Stimulated activated CD8-positive, alpha-beta memory T cell treated with anti-CD3 and anti-CD28 coated beads, Interleukin-15, amount 100 ng/mL, for 24 hours (primary cell): ENCODE data around the gene ADAMTS9.

ENCODE experiments used
- DNase-seq: peaks from one replicate; pipeline ENCODE4 v3.0.0-alpha.2; 2020; ENCODE audit warnings: low read depth

Gene ADAMTS9

DNA sequence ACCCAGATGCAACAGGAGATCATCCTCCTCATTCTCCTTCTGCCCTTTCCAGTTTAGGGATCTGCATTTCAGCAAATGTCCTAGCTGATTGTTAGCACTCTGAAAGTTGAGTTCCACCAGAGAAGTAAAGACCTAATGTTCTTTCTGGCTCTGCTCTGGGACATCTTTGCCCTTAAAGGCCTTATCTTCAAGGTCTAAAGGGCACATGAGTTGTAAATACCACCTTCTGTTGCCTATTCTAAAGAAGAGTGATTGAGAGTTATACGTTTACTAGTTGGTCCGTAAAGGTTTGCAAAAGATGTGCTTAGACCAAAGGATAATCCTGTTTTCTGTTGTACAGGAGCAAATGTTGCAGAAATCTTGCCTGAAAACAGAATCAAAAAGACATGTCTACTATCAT is 151.6 kb downstream of the ADAMTS9 start:
- no peak for DNase-seq

DNA sequence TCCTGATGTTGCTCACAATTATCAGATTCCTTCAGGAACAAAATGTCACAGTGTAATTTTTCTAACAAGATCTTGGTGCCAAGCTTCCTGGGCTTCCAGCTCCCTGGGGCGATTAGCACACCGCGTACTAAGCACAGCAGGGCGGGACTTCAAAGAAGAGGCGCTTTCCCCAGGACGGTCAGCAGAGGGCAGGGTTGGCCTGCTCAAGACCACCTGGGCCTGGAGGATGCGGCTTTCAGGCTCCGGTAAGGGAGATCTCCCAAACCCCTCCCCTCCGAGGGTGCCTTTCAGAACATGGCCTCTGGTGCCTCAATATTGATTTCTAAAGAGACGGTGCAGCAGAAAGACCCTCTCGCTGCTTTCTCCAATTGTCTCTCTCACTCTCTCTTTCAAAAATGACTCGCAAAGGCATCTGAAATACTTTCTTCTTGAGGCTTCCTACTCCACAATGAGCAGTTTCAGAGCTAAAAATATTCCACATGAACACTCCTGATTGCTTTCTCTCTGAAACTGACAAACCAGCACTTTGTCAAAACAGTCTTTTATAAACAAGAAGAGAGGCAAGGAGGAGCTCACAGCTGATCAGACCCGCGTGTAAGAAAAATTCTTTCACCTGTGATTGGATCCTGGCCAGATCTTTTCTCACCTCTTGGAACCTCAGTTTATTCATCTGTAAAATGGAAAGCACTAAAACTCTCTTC is 154.0 kb downstream of the ADAMTS9 start:
- no peak for DNase-seq

DNA sequence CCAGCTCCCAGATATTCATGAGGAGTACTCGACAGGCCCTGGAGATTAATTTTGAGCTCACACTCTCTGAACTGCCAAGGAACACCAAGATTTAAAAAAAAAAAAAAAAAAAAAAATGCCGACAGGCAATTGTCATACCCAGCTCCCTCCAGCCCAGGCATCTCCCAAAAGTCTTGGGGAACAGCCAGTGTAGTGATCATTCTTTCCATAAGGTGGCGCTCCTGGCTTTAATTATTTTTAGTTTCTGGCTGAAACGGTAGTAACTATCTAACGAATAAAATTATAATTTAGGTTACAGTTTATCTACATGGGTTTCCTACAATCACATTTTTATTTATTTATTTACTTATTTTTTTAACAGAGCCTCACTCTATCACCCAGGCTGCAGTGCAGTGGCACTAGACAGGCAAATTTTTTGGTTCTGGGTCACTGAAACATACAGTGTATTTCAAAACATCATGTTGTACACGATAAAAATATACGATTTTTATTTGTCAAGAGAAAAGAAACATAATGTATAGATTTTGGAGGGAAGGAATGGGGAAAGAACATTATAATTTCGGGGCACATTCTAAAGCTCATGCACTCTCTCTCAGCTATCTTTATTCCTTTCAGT is 157.3 kb downstream of the ADAMTS9 start:
- no peak for DNase-seq

DNA sequence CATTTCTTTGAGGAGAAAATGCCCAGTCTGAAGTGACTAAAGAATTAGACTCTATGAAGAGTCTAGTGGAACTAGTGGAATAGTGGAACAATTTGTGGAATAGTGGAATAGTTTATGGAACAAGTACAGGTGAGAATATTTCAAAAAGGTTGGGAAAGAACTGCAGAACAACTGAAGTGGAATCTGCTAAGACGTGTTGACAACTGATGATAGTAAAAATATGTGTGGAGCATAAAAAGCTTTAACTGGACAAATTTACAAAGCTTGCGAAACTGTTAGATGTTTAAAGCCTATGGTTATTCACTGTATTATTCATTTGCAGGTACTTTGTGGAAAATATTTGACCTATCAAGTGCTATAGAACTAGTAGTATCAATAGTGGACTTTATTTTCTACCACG is 164.5 kb downstream of the ADAMTS9 start:
- DNase-seq = no peak

DNA sequence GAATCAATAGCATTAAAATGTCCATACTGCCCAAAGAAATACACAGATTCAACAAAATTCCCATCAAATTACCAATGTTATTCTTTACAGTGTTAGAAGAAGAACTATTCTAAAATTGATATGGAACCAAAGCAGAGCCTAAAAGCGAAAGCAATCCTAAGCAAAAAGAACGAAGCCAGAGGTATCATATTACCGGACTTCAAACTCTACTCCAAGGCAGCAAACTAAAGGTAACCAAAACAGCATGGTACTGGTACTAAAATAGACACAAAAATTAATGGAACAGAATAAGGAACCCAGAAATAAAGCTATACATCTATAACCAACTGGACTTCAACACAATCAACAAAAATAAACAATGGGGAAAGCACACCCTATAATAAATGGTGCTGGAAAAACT is 167.5 kb downstream of the ADAMTS9 start:
- no peak for DNase-seq

DNA sequence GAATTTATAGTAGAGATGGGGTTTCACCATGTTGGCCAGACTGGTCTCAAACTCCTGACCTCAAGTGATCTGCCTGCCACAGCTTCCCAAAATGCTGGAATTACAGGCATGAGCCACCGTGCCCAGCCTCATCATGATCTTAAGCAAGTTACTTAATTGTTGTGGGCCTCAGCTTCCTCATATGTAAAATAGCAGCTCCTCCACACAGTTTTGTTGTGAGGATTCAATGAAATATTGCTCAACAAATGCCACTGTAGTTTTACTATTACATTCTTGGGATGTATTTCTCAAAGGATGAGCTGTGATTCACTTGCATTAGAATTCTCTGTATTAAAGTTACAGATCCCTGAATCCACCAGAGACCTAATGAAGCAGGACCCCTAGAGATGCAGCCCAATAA is 168.8 kb downstream of the ADAMTS9 start:
- no peak for DNase-seq

DNA sequence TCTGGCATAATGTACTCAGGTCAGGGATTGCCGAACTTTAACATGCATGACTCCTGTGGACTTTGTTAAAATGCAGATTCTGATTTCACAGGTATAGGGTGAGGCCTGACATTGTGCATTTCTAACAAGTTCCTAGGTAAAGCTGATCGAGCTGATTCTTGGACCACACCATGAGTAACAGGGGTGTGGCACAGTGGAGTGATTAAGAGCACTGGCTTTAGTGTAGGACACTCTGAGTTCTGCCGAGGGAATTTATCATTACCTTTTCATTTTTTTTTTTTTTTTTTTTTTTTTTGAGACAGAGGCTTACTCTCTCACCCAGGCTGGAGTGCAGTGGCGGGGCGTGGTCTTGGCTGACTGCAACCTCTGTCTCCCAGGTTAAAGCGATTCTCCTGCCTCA is 169.3 kb downstream of the ADAMTS9 start:
- no peak for DNase-seq

DNA sequence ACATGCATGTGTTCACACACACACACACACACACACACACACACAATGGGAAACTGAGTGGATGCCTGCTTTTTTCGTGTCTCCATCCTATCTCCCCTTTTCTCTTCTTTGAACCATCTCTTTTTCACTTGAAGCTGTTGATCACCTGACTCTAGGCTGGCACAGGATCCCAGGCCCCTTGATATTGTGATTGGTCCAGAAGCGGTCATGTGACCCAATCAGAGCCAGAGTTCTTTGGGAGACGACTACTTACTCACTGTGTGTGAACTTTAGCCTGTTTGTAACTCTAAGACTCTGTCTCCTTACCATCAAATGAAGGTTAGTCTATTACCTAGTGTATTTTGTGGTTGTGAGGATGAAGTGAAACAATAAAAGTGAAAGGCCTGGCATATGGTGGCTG is 172.9 kb downstream of the ADAMTS9 start:
- DNase-seq = no peak

DNA sequence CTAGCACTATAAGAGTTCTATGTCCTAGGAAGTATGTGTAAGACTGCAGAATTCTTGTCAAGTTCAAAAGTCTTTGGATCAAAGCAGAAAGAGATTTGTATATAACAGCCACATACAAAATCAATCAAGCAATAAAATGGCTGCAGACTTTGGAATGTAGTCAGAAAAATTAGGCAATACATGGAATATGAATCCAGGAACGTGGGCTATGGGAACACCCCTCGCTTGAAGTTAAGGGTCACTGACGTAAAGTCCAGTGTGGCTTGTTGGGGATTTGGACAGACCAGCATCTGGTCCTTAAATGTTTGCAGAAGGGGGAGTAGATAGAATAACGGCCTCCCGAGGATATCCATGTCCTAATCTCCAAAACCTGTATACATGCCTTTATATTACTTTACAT is 178.6 kb downstream of the ADAMTS9 start:
- no peak for DNase-seq

DNA sequence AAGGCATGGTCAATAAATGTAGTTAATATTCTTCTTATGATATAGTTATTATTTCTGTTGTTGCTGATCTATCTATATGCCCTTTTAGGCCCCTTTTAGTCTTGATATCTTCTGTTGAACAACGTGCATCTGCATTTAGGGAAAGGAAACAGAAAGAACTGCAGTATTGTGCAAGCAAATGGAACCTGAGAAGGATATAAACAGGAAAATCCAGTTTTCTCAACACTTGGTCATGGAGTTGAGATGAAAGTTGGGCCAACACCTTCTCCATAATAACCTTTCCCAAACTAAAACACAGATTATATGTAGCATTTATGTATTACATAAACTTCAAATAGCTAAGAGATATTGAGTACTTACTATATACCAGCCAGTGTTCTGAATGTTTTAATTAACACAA is 179.7 kb downstream of the ADAMTS9 start:
- DNase-seq = no peak

DNA sequence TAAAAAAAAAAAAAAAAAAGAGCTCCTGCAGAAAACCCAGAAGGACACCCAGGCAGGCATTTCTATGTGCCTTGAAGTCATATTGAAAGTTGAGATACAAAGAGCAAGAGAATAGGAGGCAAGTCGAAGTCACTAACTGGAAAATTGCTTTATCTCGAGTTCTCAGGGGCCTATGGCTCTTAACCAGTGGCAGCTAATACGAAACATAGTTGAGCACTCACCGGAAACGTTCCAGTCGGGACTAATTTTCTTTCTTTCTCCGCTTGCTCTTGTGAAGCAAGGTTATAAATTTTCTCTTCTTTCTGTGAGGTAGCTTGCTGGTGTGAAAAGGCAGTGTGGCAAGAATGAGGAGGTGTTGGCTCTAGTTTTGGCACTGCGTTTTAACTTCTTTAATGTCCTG is 181.5 kb downstream of the ADAMTS9 start:
- no peak for DNase-seq

DNA sequence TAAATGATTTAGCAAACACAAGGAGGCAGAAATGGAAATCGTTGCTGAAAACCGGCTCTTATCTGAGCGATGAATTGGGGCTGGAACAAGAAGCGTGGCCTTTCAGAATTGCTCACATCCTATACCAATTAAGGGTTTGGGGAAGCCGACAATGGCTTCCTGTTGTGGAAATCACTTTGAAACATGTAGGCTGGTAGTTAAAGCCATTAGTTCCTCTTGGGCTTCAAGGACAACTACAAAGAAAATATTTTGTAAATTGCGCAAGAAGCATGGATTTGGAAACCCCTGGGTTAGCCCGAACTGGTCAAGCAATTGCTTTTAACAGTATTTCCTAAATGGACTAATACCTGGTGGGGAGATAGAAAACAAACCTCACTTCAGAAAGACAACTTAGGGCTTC is 182.4 kb downstream of the ADAMTS9 start:
- no peak for DNase-seq

DNA sequence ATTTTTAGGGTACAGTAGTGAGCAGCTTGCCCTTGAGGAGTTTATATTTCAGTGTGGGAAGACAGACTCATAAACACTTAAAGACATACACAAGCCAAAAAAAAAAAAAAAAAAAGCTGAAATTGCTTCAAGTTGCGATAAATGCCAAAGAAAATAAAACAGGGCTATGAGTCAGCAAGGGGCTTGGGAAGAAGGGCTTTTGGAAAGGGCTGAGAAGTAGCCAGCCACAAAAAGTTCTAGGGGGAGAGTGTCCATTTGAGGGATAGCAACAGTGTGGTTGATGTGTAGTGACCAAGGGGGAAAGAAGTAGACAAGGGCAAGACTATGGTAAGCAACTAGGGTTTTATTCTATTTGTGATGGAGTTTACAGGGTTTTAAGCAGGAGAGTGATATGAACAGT is 185.5 kb downstream of the ADAMTS9 start:
- no peak for DNase-seq

DNA sequence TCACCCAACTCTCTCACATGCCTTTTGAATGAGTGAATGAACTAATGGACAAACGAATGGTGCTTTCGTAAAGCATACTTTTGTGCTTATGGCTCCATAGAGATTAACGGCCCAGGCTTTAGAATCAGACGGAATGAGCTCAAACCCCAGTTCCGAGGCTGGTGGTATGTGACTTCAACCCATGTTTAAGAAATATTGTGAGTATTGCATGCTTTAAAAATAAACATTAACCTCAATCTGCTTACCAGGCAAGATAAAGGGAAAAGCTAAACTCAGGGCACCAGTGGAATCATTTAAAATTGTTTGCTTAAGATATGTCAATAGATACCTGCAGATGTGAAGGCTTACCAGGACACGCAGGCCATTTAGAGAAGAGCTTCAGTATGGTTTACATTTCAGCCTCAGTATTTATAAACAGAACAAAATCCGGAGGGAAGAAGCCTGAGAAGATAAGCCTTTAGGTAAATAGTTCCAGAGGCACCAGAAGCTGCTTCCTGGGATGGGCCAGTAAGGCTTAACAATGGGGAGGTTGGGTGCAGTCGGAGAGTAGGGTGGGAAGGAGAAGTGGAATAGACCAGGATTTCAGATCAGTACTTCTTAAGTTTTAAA is 186.4 kb downstream of the ADAMTS9 start:
- no peak for DNase-seq

DNA sequence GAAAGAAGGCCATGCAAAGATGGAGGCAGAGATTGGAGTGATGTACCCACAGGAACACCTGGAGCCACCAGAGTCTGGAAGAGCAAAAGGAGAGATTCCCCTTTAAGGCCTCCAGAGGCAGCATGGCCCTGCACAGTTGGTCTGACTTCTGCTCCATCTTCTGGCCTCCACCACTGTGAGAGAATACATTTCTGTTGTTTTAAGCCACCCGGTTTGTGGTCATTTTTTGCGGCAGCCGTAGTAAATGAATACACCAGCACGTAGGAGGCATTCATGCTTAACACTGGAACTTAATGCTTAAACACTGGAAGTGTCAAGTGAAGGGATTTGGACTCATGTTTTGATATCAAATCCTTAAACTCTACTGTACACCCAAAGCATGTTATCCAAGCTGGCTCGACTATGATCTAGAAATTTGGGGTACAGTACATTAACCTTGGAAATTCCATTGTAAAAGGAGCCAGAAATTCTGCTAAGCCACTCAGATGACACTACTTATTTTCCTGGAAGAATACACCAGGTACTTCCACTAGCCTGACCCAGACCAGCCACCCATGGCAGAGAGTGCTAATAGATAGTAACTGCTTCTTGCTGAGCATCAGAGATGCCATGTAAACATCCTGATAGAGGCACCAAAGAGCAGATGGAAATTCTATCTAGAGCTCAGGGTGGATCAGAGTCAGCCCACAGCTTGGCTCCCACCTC is 190.9 kb downstream of the ADAMTS9 start:
- DNase-seq = no peak

DNA sequence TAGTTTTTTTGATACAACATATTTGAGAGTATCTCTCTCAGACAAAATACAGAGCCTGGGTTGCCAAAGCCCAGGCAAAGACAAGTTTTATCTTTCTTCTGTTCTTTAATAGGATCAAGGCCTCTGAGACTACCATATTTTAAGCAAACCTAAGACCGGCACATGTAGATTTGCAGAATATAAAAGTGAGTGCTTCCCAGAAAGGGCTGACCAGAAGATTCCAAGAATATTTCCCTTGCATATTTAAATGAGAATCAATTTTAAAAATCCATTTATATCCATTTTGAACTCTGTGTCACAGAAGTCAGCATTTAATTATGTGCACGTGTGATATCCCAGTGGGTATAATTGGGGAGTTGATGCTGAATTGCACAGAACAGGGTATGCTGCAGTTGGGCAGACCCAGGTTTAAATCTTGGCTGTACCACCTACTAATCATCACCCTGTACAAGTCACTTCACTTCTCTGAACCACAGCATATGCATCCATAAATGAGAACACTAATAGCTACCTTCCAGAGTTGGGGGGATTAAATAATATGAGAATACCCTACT is 191.9 kb downstream of the ADAMTS9 start:
- no peak for DNase-seq

DNA sequence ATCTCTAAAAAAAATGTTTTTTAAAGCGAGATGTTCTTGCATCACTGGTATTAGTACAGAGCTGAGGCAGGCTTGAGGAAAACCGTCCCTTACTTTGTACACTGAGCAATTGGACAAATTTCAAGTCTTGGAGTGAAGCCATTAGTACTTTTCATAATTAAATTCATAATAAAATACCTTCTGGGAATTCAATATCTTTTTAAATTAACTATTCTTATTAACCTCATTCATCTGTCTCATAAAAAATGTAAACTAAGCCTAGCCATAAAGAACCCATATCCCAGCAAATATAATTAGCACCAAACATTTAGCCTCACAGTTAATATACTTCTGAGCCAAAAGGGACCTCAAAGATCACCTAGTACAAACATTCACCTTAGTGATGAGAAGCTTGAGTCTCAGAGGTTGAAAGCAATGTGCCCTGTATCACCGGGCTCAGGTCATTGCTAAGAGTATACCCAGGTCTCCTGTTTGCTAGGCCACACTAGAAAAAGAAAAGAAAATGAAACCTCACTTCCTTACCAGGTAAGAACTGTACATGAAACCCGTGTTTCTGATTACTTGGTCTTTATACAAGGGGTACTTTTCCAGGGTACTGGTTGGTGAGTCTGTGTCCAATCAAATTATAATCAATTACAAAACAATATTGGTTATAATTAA is 192.5 kb downstream of the ADAMTS9 start:
- no peak for DNase-seq

DNA sequence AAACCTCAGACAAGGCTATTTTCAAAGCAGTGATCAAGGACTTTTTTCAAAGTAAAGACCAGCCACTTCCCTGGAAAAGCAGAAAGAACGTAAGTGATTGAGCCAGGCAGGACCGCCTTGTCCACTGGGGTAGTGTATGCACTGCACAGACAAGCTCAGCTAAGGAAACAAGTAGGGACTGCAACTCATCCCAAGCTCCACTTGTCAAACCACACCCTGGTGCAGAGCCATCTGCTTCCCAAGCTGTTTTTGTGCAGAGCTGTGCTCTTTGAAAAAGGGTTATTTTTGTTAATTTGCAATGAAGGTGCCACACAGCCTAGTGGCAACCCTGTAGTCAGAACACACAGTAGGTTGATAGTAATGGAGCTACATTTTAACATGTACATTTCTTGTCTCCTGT is 193.3 kb downstream of the ADAMTS9 start:
- DNase-seq = no peak

DNA sequence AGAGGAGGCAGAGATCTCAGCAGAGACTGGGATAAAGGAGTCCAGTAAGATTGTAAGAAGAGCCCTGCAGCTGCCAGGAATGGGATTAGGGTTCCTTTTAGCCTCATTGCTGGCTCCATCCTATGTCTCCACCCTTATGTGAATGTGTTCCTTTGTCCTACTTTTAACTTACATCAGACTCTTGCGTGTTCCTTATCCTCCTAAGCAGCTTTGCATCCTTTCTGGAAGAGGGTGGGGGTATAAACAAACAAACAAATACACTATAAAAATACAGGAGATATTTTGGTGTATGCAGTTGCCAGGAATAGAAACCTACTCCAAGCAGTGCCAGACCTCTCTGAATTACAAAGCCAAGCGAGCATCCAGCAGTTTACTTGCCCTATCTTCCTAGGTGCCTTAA is 194.7 kb downstream of the ADAMTS9 start:
- no peak for DNase-seq

DNA sequence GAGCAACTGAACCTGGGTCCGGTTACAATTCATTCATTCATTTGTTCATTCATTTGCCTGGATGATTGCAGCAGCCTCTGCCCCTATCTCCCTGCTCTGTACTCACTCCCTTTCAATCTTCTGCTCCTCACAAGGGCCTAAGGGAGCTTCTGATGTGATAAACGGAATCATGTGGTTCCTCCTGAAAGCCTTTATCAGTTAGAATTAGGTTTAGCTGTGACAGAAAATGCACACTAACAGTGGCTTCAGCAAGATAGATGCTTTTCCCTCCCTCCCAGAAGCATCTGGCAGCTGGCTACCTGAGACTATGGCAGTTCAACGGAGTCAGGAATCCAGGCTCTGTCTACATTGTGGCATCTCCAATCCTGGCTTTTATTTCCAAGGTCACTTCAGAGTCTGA is 196.0 kb downstream of the ADAMTS9 start:
- no peak for DNase-seq

DNA sequence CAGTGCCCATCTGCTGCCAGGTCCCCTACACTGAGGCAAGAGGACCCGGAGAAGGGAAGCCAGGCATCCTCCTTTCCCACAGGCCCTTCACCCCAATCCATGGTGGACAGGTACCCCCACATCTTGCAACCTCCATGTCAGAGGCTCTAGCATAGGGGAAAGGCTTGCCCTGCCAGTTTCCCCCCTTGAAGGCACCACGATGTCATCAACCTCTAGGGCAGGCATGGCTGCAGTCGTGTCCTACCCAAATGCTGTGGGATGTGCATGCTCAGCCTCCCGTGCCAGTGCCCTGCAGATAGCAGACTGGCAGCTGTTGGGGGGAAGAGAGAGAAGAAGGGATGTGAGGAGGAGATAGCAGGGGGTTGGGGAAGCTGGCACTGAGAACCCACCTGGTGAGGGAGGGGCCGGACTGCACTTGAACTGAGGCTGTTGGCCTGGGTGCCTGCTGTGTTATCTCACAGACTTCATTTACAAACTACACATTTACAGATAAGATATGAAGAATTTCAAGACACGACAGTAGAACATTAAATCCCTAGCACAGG is 197.5 kb downstream of the ADAMTS9 start:
- no peak for DNase-seq
